Activated CD8-positive, alpha-beta memory T cell treated with anti-CD3 and anti-CD28 coated beads, Interleukin-2, amount 10 ng/mL, durations not matched to agents 7 days and 5 days (primary cell): ENCODE results near the gene ICA1. TPM values are rescaled to one million over a fixed set of nuclear protein-coding genes. Genes with fewer than 3 reads are reported as not detected.
"Not testable (repeated sequence)": the region's sequence is repeated elsewhere in the genome, so short reads cannot be mapped to it uniquely, and the experiment has no call there.

Source experiments
- ATAC-seq: fragments of 150-1000 bp; cut with Tn5 transposase; one replicate; pipeline ENCODE4 v1.10.0; 2021; ENCODE audit warnings: moderate library complexity
- CTCF ChIA-PET: fragments of 350-600 bp; sonication (Branson Sonifier 250); formaldehyde crosslinking; loops from one replicate; lab custom pipeline; 2021; ENCODE audit warnings: antibody characterized with exemption; lab: Charles Lee
- DNase-seq: peaks from one replicate; pipeline ENCODE4 v3.0.0-alpha.2; 2020
- H3K27ac Mint-ChIP-seq: one replicate; pipeline ENCODE4 v1.8.0; 2021; ENCODE audit warnings: mild to moderate bottlenecking, mixed read lengths
- H3K27me3 Mint-ChIP-seq: one replicate; pipeline ENCODE4 v1.8.0; 2021; ENCODE audit warnings: mixed read lengths
- H3K36me3 Mint-ChIP-seq: one replicate; pipeline ENCODE4 v1.8.0; 2021; ENCODE audit warnings: mild to moderate bottlenecking, mixed read lengths
- H3K4me1 Mint-ChIP-seq: one replicate; pipeline ENCODE4 v1.8.0; 2021; ENCODE audit warnings: mixed read lengths
- H3K4me3 Mint-ChIP-seq: one replicate; pipeline ENCODE4 v1.8.0; 2021; ENCODE audit warnings: mild to moderate bottlenecking, moderate library complexity, mixed read lengths
- H3K9me3 Mint-ChIP-seq: one replicate; pipeline ENCODE4 v1.8.0; 2022; ENCODE audit warnings: low read depth, mixed read lengths
- total RNA-seq, 2 experiments: library from RNA; stranded (reverse); gene quantifications; one replicate each; pipeline ENCODE4 v1.2.3, GENCODE V29; 2021

The ICA1 gene
- total RNA-seq, 2 experiments from 2014 or later: 2.7 to 3.4 TPM

GRCh38 chr7:8115547-8116402, 146.2 kb downstream of the ICA1 start:
- DNase-seq (peak; percentile 52), ATAC-seq (peak; percentile 72)
- Mint-ChIP-seq H3K36me3 (peaks cover 21% of the 10 kb centered on the region), H3K4me3 (no peak overlapping the region), H3K27ac (peak overlapping the region; percentile 61), H3K4me1 (peaks cover 56% of the 10 kb centered on the region), H3K9me3 (peaks cover 2% of the 10 kb centered on the region), H3K27me3 (no peaks in the 10 kb centered on the region)
- CTCF ChIA-PET: interaction anchor here (1.1 kb wide), 2 partner anchors 10 kb away, joined by 3 to 4 read pairs; no protein-coding TSS in a partner anchor

- ATAC-seq (no peak), DNase-seq (no peak)
- Mint-ChIP-seq H3K4me3 (no peak overlapping the region), H3K27me3 (no peaks in the 10 kb centered on the region), H3K4me1 (peaks cover 48% of the 10 kb centered on the region), H3K36me3 (peaks cover 18% of the 10 kb centered on the region), H3K9me3 (peaks cover 2% of the 10 kb centered on the region), H3K27ac (peak overlapping the region; percentile 4)
- CTCF ChIA-PET: interaction anchor here (1.3 kb wide), 1 partner anchor 10 kb away, joined by 4 read pairs; no protein-coding TSS in a partner anchor
Observed at GRCh38 chr7:8114175-8114574, 147.8 kb downstream of the ICA1 start.

- CTCF ChIA-PET: interaction anchor here (0.5 to 1.3 kb wide), 3 partner anchors 11 to 140 kb away, joined by 3 to 4 read pairs (median 3); no protein-coding TSS in a partner anchor
- H3K27ac Mint-ChIP-seq: no peak overlapping the region
- H3K9me3 Mint-ChIP-seq: peaks cover 2% of the 10 kb centered on the region
- no peaks in the 10 kb centered on the region for H3K27me3 Mint-ChIP-seq
- peaks cover 43% of the 10 kb centered on the region for H3K4me1 Mint-ChIP-seq
- DNase-seq: no peak
- ATAC-seq: no peak
- no peak overlapping the region for H3K4me3 Mint-ChIP-seq
- peaks cover 18% of the 10 kb centered on the region for H3K36me3 Mint-ChIP-seq
Observed at GRCh38 chr7:8113184-8113583, 148.8 kb downstream of the ICA1 start.

- no peaks in the 10 kb centered on the region for H3K27me3 Mint-ChIP-seq
- CTCF ChIA-PET: interaction anchor here (0.5 to 1.1 kb wide), 2 partner anchors 28 to 140 kb away, joined by 3 read pairs; no protein-coding TSS in a partner anchor
- H3K4me1 Mint-ChIP-seq: peaks cover 40% of the 10 kb centered on the region
- peaks cover 18% of the 10 kb centered on the region for H3K36me3 Mint-ChIP-seq
- ATAC-seq (no peak), DNase-seq (no peak)
- no peak overlapping the region for H3K4me3 Mint-ChIP-seq
- peaks cover 2% of the 10 kb centered on the region for H3K9me3 Mint-ChIP-seq
- no peak overlapping the region for H3K27ac Mint-ChIP-seq
Observed at GRCh38 chr7:8112685-8113084, 149.3 kb downstream of the ICA1 start.

GRCh38 chr7:8111282-8111960, 150.5 kb downstream of the ICA1 start:
- CTCF ChIA-PET: interaction anchor here (1.4 kb wide), 1 partner anchor 79 kb away, joined by 3 read pairs; no protein-coding TSS in a partner anchor
- peaks cover 34% of the 10 kb centered on the region for H3K4me1 Mint-ChIP-seq
- H3K27me3 Mint-ChIP-seq: no peaks in the 10 kb centered on the region
- H3K36me3 Mint-ChIP-seq: peaks cover 13% of the 10 kb centered on the region
- peaks cover 2% of the 10 kb centered on the region for H3K9me3 Mint-ChIP-seq
- H3K27ac Mint-ChIP-seq: no peak overlapping the region
- no peak overlapping the region for H3K4me3 Mint-ChIP-seq
- no peak for ATAC-seq
- no peak for DNase-seq

- peaks cover 34% of the 10 kb centered on the region for H3K4me1 Mint-ChIP-seq
- DNase-seq (no peak), ATAC-seq (no peak)
- H3K36me3 Mint-ChIP-seq: peaks cover 6% of the 10 kb centered on the region
- no peaks in the 10 kb centered on the region for H3K27me3 Mint-ChIP-seq
- no peak overlapping the region for H3K4me3 Mint-ChIP-seq
- no peaks in the 10 kb centered on the region for H3K9me3 Mint-ChIP-seq
- CTCF ChIA-PET: no interaction called here
- H3K27ac Mint-ChIP-seq: no peak overlapping the region
Observed at GRCh38 chr7:8109196-8110022, 152.6 kb downstream of the ICA1 start.

GRCh38 chr7:8105449-8106095, 156.4 kb downstream of the ICA1 start:
- peaks cover 13% of the 10 kb centered on the region for H3K36me3 Mint-ChIP-seq
- peak overlapping the region; percentile 65 for H3K27ac Mint-ChIP-seq
- peaks cover 8% of the 10 kb centered on the region for H3K9me3 Mint-ChIP-seq
- H3K4me3 Mint-ChIP-seq: no peak overlapping the region
- peaks cover 31% of the 10 kb centered on the region for H3K4me1 Mint-ChIP-seq
- CTCF ChIA-PET: interaction anchor here (0.6 to 1.4 kb wide), 5 partner anchors 11 to 158 kb away, joined by 3 to 6 read pairs (median 3); no protein-coding TSS in a partner anchor
- DNase-seq: peak; percentile 73
- H3K27me3 Mint-ChIP-seq: no peaks in the 10 kb centered on the region
- peak; percentile 83 for ATAC-seq

- Mint-ChIP-seq H3K27ac (no peak overlapping the region), H3K9me3 (peaks cover 8% of the 10 kb centered on the region), H3K36me3 (peaks cover 21% of the 10 kb centered on the region), H3K4me1 (peaks cover 31% of the 10 kb centered on the region), H3K27me3 (no peaks in the 10 kb centered on the region), H3K4me3 (no peak overlapping the region)
- no peak for DNase-seq
- no peak for ATAC-seq
- CTCF ChIA-PET: no interaction called here
Observed at GRCh38 chr7:8103282-8103681, 158.7 kb downstream of the ICA1 start.

GRCh38 chr7:8101292-8101691, 160.7 kb downstream of the ICA1 start:
- CTCF ChIA-PET: interaction anchor here (0.6 kb wide), 1 partner anchor 560 kb away, joined by 3 read pairs; no protein-coding TSS in a partner anchor
- not testable (repeated sequence) for H3K4me3 Mint-ChIP-seq, H3K27me3 Mint-ChIP-seq, ATAC-seq, H3K9me3 Mint-ChIP-seq, H3K27ac Mint-ChIP-seq, DNase-seq
- peaks cover 23% of the 10 kb centered on the region for H3K4me1 Mint-ChIP-seq
- peaks cover 25% of the 10 kb centered on the region for H3K36me3 Mint-ChIP-seq

- Mint-ChIP-seq H3K27me3 (no peaks in the 10 kb centered on the region), H3K4me3 (no peak overlapping the region), H3K36me3 (peaks cover 26% of the 10 kb centered on the region), H3K27ac (no peak overlapping the region), H3K4me1 (no peaks in the 10 kb centered on the region), H3K9me3 (no peaks in the 10 kb centered on the region)
- CTCF ChIA-PET: no interaction called here
- ATAC-seq: no peak
- DNase-seq: no peak
Observed at GRCh38 chr7:8094164-8095140, 167.5 kb downstream of the ICA1 start.

- DNase-seq (no peak), ATAC-seq (no peak)
- Mint-ChIP-seq H3K36me3 (peaks cover 22% of the 10 kb centered on the region), H3K27ac (no peak overlapping the region), H3K4me3 (no peak overlapping the region), H3K9me3 (no peaks in the 10 kb centered on the region), H3K27me3 (no peaks in the 10 kb centered on the region), H3K4me1 (no peaks in the 10 kb centered on the region)
- CTCF ChIA-PET: interaction anchor here (1.5 kb wide), 1 partner anchor 29 kb away, joined by 3 read pairs; no protein-coding TSS in a partner anchor
Observed at GRCh38 chr7:8092140-8092539, 169.8 kb downstream of the ICA1 start.
